Mucosa of rectum (tissue), 2 donors: ENCODE results near the gene DUSP12.

Experiments
- H3K27ac ChIP-seq, 2 donors: one replicate each; pipeline ENCODE4 v1.7.0; 2013; ENCODE audit warnings: inconsistent platforms in 2 of 2, low read depth in 2 of 2, low read length in 2 of 2
- H3K27me3 ChIP-seq, 2 donors: one replicate each; pipeline ENCODE4 v1.7.0; 2013; ENCODE audit warnings: low read length in 2 of 2; ENCODE audit not compliant: control insufficient read depth in 2 of 2, insufficient read depth in 2 of 2
- H3K36me3 ChIP-seq, 2 donors: one replicate each; pipeline ENCODE4 v1.7.0; 2013; ENCODE audit warnings: low read length in 2 of 2; ENCODE audit not compliant: control insufficient read depth in 2 of 2, insufficient read depth in 2 of 2
- H3K4me1 ChIP-seq, 2 donors: one replicate each; pipeline ENCODE4 v1.7.0; 2013; ENCODE audit warnings: low read length in 2 of 2, mild to moderate bottlenecking in 1 of 2; ENCODE audit not compliant: control insufficient read depth in 2 of 2, insufficient read depth in 2 of 2
- H3K4me3 ChIP-seq, 2 donors: one replicate each; pipeline ENCODE4 v1.7.0; 2013; ENCODE audit warnings: low read length in 2 of 2
- H3K9ac ChIP-seq, 2 donors: one replicate each; pipeline ENCODE4 v1.7.0; 2013; ENCODE audit warnings: low read length in 2 of 2, low read depth in 1 of 2, mild to moderate bottlenecking in 1 of 2
- H3K9me3 ChIP-seq, 2 donors: one replicate each; pipeline ENCODE4 v1.7.0; 2013; ENCODE audit warnings: low read length in 2 of 2; ENCODE audit not compliant: control insufficient read depth in 2 of 2
- donor health status: healthy.
- donor health status: Normal muscosa, but diverticular disease.

DUSP12 gene

GRCh38 chr1:161784968-161785367 lies 35.4 kb downstream of the DUSP12 start:
- H3K27ac ChIP-seq, result no peak overlapping the region
- H3K9me3 ChIP-seq, result no peaks in the 10 kb centered on the region
- peaks cover 31 to 38% of the 10 kb centered on the region in 2 donors for H3K36me3 ChIP-seq
- no peak overlapping the region for H3K9ac ChIP-seq
- no peaks in the 10 kb centered on the region for H3K27me3 ChIP-seq
- no peak overlapping the region for H3K4me3 ChIP-seq
- no peaks in the 10 kb centered on the region for H3K4me1 ChIP-seq

GRCh38 chr1:161787355-161787754 lies 37.8 kb downstream of the DUSP12 start:
- Histone ChIP-seq H3K4me3 (no peak overlapping the region), H3K27ac (no peak overlapping the region), H3K9ac (no peak overlapping the region), H3K27me3 (no peaks in the 10 kb centered on the region), H3K4me1 (no peaks in the 10 kb centered on the region), H3K9me3 (no peaks in the 10 kb centered on the region), H3K36me3 (peaks cover 45 to 48% of the 10 kb centered on the region in 2 donors)

- no peaks in the 10 kb centered on the region for H3K27me3 ChIP-seq
- H3K9me3 ChIP-seq, result no peaks in the 10 kb centered on the region
- H3K36me3 ChIP-seq, result peaks cover 33 to 45% of the 10 kb centered on the region in 2 donors
- H3K4me3 ChIP-seq, result no peak overlapping the region
- H3K9ac ChIP-seq, result no peak overlapping the region
- H3K4me1 ChIP-seq, result no peaks in the 10 kb centered on the region
- H3K27ac ChIP-seq, result no peak overlapping the region
These were observed 41.2 kb downstream of the DUSP12 start for GRCh38 chr1:161790587-161791317.

- Histone ChIP-seq H3K4me3 (no peak overlapping the region), H3K27ac (no peak overlapping the region), H3K4me1 (no peaks in the 10 kb centered on the region), H3K27me3 (no peaks in the 10 kb centered on the region), H3K9ac (no peak overlapping the region), H3K36me3 (peaks cover 27 to 38% of the 10 kb centered on the region in 2 donors), H3K9me3 (no peaks in the 10 kb centered on the region)
These were observed 42.5 kb downstream of the DUSP12 start for GRCh38 chr1:161791904-161792655.

- no peaks in the 10 kb centered on the region for H3K4me1 ChIP-seq
- no peak overlapping the region for H3K4me3 ChIP-seq
- H3K27ac ChIP-seq, result no peak overlapping the region
- H3K9me3 ChIP-seq, result no peaks in the 10 kb centered on the region
- H3K9ac ChIP-seq, result no peak overlapping the region
- H3K36me3 ChIP-seq, result peaks cover 29 to 36% of the 10 kb centered on the region in 2 donors
- H3K27me3 ChIP-seq, result no peaks in the 10 kb centered on the region
These were observed 43.2 kb downstream of the DUSP12 start for GRCh38 chr1:161792740-161793139.

GRCh38 chr1:161799792-161800191 lies 50.2 kb downstream of the DUSP12 start:
- Histone ChIP-seq H3K9me3 (no peaks in the 10 kb centered on the region), H3K27ac (no peak overlapping the region), H3K9ac (no peak overlapping the region), H3K4me1 (peaks cover 0 to 2% of the 10 kb centered on the region in 2 donors), H3K27me3 (no peaks in the 10 kb centered on the region), H3K36me3 (peaks cover 16 to 27% of the 10 kb centered on the region in 2 donors), H3K4me3 (no peak overlapping the region)

GRCh38 chr1:161801955-161802354 lies 52.4 kb downstream of the DUSP12 start:
- Histone ChIP-seq H3K36me3 (peaks cover 22 to 23% of the 10 kb centered on the region in 2 donors), H3K27me3 (no peaks in the 10 kb centered on the region), H3K9me3 (no peaks in the 10 kb centered on the region), H3K4me1 (peaks cover 0 to 2% of the 10 kb centered on the region in 2 donors), H3K4me3 (no peak overlapping the region), H3K27ac (no peak overlapping the region), H3K9ac (no peak overlapping the region)

- H3K27me3 ChIP-seq, result no peaks in the 10 kb centered on the region
- no peaks in the 10 kb centered on the region for H3K9me3 ChIP-seq
- no peak overlapping the region for H3K27ac ChIP-seq
- H3K36me3 ChIP-seq, result peaks cover 17 to 20% of the 10 kb centered on the region in 2 donors
- H3K9ac ChIP-seq, result no peak overlapping the region
- no peak overlapping the region for H3K4me3 ChIP-seq
- peaks cover 0 to 2% of the 10 kb centered on the region in 2 donors for H3K4me1 ChIP-seq
These were observed 53.6 kb downstream of the DUSP12 start for GRCh38 chr1:161803181-161803580.

GRCh38 chr1:161805399-161806197 lies 56.0 kb downstream of the DUSP12 start:
- Histone ChIP-seq H3K9me3 (no peaks in the 10 kb centered on the region), H3K36me3 (peaks cover 20% of the 10 kb centered on the region in 2 donors), H3K27ac (no peak overlapping the region), H3K27me3 (no peaks in the 10 kb centered on the region), H3K9ac (no peak overlapping the region), H3K4me3 (no peak overlapping the region), H3K4me1 (peaks cover 0 to 2% of the 10 kb centered on the region in 2 donors)
